ENCODE data around the gene PRDM1.

GRCh38 chr6:106064756-106065155 is 21.4 kb upstream of the PRDM1 start:
- TF ChIP-seq ZNF384 (IDR thresholded peaks at IDR 0.05) (no peak), FOXK2 (IDR thresholded peaks at IDR 0.05) (no peak), ELF4 (IDR thresholded peaks at IDR 0.05) (no peak), BHLHE40 (IDR thresholded peaks at IDR 0.05; ENCODE audit: borderline replicate concordance) (no peak), FOXM1 (IDR thresholded peaks at IDR 0.05; ENCODE audit: borderline replicate concordance) (no peak), TARDBP (IDR thresholded peaks at IDR 0.05) (no peak), ARNT (IDR thresholded peaks at IDR 0.05) (no peak)

Measured in HEK293T (cell line).